ENCODE data around the gene STX1A. TPM values are rescaled to one million over a fixed set of nuclear protein-coding genes. Genes with fewer than 3 reads are reported as not detected.

Gene STX1A
- total and polyA plus RNA-seq, 2 of the 13 experiments (the other 11 are each of a cell fraction or from before 2014, with no cell fraction given): 6.1 to 12.2 TPM

DNA sequence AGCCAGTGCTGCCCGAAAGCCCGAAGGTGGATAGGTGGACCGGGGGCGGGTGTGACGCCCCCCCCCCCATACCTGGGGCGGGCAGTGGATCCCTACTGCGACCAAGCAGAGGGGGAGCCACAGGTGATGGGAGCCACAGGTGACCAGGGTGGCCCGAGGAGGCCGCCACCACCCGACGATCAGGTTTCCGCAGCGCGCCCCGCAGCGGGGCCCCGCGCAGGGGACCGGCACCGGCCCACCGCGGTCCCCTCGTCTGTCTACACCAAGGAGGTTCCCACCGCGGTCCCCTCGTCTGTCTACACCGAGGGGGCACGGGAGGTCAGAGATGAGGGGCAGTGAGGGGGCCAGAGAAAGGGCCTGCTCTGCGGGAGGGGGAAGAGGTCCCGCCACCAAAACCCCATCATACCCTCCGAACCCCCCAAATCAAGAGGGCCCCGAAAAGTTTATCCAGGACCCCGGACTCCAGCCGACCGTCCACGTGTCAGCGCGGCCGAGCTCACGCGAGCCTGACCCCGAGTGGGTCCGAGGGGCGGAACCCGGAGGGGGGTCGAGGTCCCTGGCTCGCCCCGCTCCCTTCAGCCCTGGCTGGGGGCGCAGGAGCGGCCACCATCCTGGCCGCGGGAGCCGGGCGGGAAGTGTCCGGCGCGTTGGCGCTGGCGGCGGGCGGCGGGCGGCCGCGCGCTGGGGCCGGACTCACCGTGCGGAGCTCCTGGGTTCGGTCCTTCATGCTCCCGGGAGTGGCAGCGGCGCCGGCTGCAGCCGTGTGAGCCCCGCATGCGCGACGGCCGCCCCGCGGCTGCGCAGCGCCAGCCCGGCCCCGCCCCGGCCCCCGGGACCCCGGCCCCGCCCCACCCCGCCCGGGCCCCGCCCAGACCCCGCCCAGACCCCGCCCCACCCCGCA is at the start of gene STX1A (continued):
- TF ChIP-seq SOX13 (IDR thresholded peaks at IDR 0.05) (no peak), SOX13 (CRISPR knock-in tag; conservative IDR thresholded peaks at IDR 0.05 in 1 of 2, IDR thresholded peaks at IDR 0.05 in 1 of 2) (no peak), ZFY (CRISPR knock-in tag; IDR thresholded peaks at IDR 0.05) (peak; percentile 68), PCBP2 (optimal IDR thresholded peaks at IDR 0.05; ENCODE audit: low read depth, low read length, poor library complexity, severe bottlenecking) (no peak), FOXP1 (IDR thresholded peaks at IDR 0.05) (no peak), FOXP1 (CRISPR knock-in tag; IDR thresholded peaks at IDR 0.05) (no peak), SRF (IDR thresholded peaks at IDR 0.05; ENCODE audit: low read depth, low read length) (no peak), BORCS8-MEF2B (CRISPR knock-in tag; IDR thresholded peaks at IDR 0.05) (no peak), KMT2A (CRISPR knock-in tag; IDR thresholded peaks at IDR 0.05) (no peak), ZC3H13 (CRISPR knock-in tag; IDR thresholded peaks at IDR 0.05) (no peak), RAD21 (CRISPR knock-in tag; IDR thresholded peaks at IDR 0.05) (0 out of 2 replicates have a peak, but pooled peaks have one; percentile 24), ATF1 (CRISPR knock-in tag; IDR thresholded peaks at IDR 0.05) (no peak)
- TF ChIP-seq, protein P1, sequence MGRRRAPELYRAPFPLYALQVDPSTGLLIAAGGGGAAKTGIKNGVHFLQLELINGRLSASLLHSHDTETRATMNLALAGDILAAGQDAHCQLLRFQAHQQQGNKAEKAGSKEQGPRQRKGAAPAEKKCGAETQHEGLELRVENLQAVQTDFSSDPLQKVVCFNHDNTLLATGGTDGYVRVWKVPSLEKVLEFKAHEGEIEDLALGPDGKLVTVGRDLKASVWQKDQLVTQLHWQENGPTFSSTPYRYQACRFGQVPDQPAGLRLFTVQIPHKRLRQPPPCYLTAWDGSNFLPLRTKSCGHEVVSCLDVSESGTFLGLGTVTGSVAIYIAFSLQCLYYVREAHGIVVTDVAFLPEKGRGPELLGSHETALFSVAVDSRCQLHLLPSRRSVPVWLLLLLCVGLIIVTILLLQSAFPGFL (CRISPR knock-in tag; IDR thresholded peaks at IDR 0.05): no peak
- TF ChIP-seq, protein P2, sequence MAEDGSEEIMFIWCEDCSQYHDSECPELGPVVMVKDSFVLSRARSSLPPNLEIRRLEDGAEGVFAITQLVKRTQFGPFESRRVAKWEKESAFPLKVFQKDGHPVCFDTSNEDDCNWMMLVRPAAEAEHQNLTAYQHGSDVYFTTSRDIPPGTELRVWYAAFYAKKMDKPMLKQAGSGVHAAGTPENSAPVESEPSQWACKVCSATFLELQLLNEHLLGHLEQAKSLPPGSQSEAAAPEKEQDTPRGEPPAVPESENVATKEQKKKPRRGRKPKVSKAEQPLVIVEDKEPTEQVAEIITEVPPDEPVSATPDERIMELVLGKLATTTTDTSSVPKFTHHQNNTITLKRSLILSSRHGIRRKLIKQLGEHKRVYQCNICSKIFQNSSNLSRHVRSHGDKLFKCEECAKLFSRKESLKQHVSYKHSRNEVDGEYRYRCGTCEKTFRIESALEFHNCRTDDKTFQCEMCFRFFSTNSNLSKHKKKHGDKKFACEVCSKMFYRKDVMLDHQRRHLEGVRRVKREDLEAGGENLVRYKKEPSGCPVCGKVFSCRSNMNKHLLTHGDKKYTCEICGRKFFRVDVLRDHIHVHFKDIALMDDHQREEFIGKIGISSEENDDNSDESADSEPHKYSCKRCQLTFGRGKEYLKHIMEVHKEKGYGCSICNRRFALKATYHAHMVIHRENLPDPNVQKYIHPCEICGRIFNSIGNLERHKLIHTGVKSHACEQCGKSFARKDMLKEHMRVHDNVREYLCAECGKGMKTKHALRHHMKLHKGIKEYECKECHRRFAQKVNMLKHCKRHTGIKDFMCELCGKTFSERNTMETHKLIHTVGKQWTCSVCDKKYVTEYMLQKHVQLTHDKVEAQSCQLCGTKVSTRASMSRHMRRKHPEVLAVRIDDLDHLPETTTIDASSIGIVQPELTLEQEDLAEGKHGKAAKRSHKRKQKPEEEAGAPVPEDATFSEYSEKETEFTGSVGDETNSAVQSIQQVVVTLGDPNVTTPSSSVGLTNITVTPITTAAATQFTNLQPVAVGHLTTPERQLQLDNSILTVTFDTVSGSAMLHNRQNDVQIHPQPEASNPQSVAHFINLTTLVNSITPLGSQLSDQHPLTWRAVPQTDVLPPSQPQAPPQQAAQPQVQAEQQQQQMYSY (CRISPR knock-in tag; IDR thresholded peaks at IDR 0.05): no peak
- TF ChIP-seq, protein P3, sequence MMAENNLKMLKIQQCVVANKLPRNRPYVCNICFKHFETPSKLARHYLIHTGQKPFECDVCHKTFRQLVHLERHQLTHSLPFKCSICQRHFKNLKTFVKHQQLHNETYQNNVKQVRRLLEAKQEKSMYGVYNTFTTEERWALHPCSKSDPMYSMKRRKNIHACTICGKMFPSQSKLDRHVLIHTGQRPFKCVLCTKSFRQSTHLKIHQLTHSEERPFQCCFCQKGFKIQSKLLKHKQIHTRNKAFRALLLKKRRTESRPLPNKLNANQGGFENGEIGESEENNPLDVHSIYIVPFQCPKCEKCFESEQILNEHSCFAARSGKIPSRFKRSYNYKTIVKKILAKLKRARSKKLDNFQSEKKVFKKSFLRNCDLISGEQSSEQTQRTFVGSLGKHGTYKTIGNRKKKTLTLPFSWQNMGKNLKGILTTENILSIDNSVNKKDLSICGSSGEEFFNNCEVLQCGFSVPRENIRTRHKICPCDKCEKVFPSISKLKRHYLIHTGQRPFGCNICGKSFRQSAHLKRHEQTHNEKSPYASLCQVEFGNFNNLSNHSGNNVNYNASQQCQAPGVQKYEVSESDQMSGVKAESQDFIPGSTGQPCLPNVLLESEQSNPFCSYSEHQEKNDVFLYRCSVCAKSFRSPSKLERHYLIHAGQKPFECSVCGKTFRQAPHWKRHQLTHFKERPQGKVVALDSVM (CRISPR knock-in tag; IDR thresholded peaks at IDR 0.05): peak; percentile 53; the same call in 1 of the 2 replicates
- TF ChIP-seq, protein P4, sequence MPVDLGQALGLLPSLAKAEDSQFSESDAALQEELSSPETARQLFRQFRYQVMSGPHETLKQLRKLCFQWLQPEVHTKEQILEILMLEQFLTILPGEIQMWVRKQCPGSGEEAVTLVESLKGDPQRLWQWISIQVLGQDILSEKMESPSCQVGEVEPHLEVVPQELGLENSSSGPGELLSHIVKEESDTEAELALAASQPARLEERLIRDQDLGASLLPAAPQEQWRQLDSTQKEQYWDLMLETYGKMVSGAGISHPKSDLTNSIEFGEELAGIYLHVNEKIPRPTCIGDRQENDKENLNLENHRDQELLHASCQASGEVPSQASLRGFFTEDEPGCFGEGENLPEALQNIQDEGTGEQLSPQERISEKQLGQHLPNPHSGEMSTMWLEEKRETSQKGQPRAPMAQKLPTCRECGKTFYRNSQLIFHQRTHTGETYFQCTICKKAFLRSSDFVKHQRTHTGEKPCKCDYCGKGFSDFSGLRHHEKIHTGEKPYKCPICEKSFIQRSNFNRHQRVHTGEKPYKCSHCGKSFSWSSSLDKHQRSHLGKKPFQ (CRISPR knock-in tag; IDR thresholded peaks at IDR 0.05; ENCODE audit: insufficient replicate concordance): no peak
- TF ChIP-seq, protein P5, sequence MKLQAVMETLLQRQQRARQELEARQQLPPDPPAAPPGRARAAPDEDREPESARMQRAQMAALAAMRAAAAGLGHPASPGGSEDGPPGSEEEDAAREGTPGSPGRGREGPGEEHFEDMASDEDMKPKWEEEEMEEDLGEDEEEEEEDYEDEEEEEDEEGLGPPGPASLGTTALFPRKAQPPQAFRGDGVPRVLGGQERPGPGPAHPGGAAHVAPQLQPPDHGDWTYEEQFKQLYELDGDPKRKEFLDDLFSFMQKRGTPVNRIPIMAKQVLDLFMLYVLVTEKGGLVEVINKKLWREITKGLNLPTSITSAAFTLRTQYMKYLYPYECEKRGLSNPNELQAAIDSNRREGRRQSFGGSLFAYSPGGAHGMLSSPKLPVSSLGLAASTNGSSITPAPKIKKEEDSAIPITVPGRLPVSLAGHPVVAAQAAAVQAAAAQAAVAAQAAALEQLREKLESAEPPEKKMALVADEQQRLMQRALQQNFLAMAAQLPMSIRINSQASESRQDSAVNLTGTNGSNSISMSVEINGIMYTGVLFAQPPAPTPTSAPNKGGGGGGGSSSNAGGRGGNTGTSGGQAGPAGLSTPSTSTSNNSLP (IDR thresholded peaks at IDR 0.05; ENCODE audit: low read depth, low read length): no peak
- TF ChIP-seq, protein P6, sequence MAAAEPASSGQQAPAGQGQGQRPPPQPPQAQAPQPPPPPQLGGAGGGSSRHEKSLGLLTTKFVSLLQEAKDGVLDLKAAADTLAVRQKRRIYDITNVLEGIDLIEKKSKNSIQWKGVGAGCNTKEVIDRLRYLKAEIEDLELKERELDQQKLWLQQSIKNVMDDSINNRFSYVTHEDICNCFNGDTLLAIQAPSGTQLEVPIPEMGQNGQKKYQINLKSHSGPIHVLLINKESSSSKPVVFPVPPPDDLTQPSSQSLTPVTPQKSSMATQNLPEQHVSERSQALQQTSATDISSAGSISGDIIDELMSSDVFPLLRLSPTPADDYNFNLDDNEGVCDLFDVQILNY (CRISPR knock-in tag; conservative IDR thresholded peaks at IDR 0.05): no peak
